ENCODE data around the gene ZNFX1.
A peak's percentile ranks its signal among the peaks of the same experiment; 100 is the strongest.

ZNFX1 gene

GRCh38 chr20:49275636-49276035, 2.2 kb downstream of the ZNFX1 start:
- peaks cover 23 to 38% of the 10 kb centered on the region in 2 experiments for H3K4me1 ChIP-seq (ENCODE audit: control insufficient read depth in 1 of 2, insufficient read depth in 1 of 2, low read depth in 1 of 2, low read length in 1 of 2)
- peak overlapping the region; percentile 97 for H3K27ac ChIP-seq
- H3K27me3 ChIP-seq, result no peaks in the 10 kb centered on the region
- H3K9me3 ChIP-seq, result no peaks in the 10 kb centered on the region
- H3K4me3 ChIP-seq (ENCODE audit: low read depth in 1 of 2, low read length in 1 of 2), result peak overlapping the region in 1 of 2 experiments; percentile 98
- H3K36me3 ChIP-seq, result peaks cover 68% of the 10 kb centered on the region
- no peak for TF ChIP-seq CTCF (IDR thresholded peaks at IDR 0.05)

GRCh38 chr20:49275216-49275615, 2.6 kb downstream of the ZNFX1 start:
- Histone ChIP-seq H3K4me3 (ENCODE audit: low read depth in 1 of 2, low read length in 1 of 2) (peak overlapping the region in 1 of 2 experiments; percentile 35), H3K27me3 (no peaks in the 10 kb centered on the region), H3K27ac (peak overlapping the region; percentile 97), H3K36me3 (peaks cover 68% of the 10 kb centered on the region), H3K4me1 (ENCODE audit: control insufficient read depth in 1 of 2, insufficient read depth in 1 of 2, low read depth in 1 of 2, low read length in 1 of 2) (peaks cover 26 to 38% of the 10 kb centered on the region in 2 experiments), H3K9me3 (no peaks in the 10 kb centered on the region)
- no peak for TF ChIP-seq CTCF (IDR thresholded peaks at IDR 0.05)

GRCh38 chr20:49273696-49274277, 4.1 kb downstream of the ZNFX1 start:
- Histone ChIP-seq H3K27me3 (no peaks in the 10 kb centered on the region), H3K4me1 (ENCODE audit: control insufficient read depth in 1 of 2, insufficient read depth in 1 of 2, low read depth in 1 of 2, low read length in 1 of 2) (peaks cover 38 to 40% of the 10 kb centered on the region in 2 experiments), H3K4me3 (ENCODE audit: low read depth in 1 of 2, low read length in 1 of 2) (no peak overlapping the region), H3K27ac (peak overlapping the region; percentile 28), H3K9me3 (no peaks in the 10 kb centered on the region), H3K36me3 (peaks cover 69% of the 10 kb centered on the region)
- TF ChIP-seq CTCF (IDR thresholded peaks at IDR 0.05), result no peak

GRCh38 chr20:49272654-49273053, 5.2 kb downstream of the ZNFX1 start:
- TF ChIP-seq CTCF (IDR thresholded peaks at IDR 0.05), result no peak
- Histone ChIP-seq H3K4me1 (ENCODE audit: control insufficient read depth in 1 of 2, insufficient read depth in 1 of 2, low read depth in 1 of 2, low read length in 1 of 2) (peaks cover 49 to 51% of the 10 kb centered on the region in 2 experiments), H3K27ac (peak overlapping the region; percentile 39), H3K9me3 (no peaks in the 10 kb centered on the region), H3K4me3 (ENCODE audit: low read depth in 1 of 2, low read length in 1 of 2) (no peak overlapping the region), H3K36me3 (peaks cover 72% of the 10 kb centered on the region), H3K27me3 (no peaks in the 10 kb centered on the region)

GRCh38 chr20:49270736-49271135, 7.1 kb downstream of the ZNFX1 start:
- no peak for TF ChIP-seq CTCF (IDR thresholded peaks at IDR 0.05)
- no peaks in the 10 kb centered on the region for H3K9me3 ChIP-seq
- H3K4me1 ChIP-seq (ENCODE audit: control insufficient read depth in 1 of 2, insufficient read depth in 1 of 2, low read depth in 1 of 2, low read length in 1 of 2), result peaks cover 44 to 45% of the 10 kb centered on the region in 2 experiments
- no peaks in the 10 kb centered on the region for H3K27me3 ChIP-seq
- peaks cover 74% of the 10 kb centered on the region for H3K36me3 ChIP-seq
- H3K4me3 ChIP-seq (ENCODE audit: low read depth in 1 of 2, low read length in 1 of 2), result no peak overlapping the region
- H3K27ac ChIP-seq, result peak overlapping the region; percentile 14

Data from neutrophil (primary cell).